PC-9 (cell line): ENCODE results near the gene STEAP1B. TPM values are rescaled to one million over a fixed set of nuclear protein-coding genes. Genes with fewer than 3 reads are reported as not detected.

Experiments used
- BruUV-seq: library from RNA; stranded (reverse); fragments of 400-500 nt; replicated peaks from 2 replicates; lab custom pipeline; 2021; lab: Mats Ljungman, UMichigan
- CTCF ChIA-PET: fragments of 300-600 bp; sonication (Branson Sonifier 250); formaldehyde crosslinking; loops from one replicate; lab custom pipeline; 2022; ENCODE audit warnings: antibody characterized with exemption; lab: Charles Lee
- POLR2A ChIA-PET: fragments of 300-600 bp; sonication (Branson Sonifier 250); formaldehyde crosslinking; loops from one replicate; lab custom pipeline; 2022; ENCODE audit warnings: antibody characterized with exemption; ENCODE audit not compliant: unreplicated experiment; lab: Charles Lee
- DNase-seq, 2 experiments: peaks; one replicate each; pipeline versions ENCODE4 v3.0.0 to v3.0.0-alpha.2; 2015 to 2022; ENCODE audit warnings: mixed read lengths in 1 of 2
- H2AFZ ChIP-seq: fragments of 200-600 bp; sonication (generic); 2 replicates; pipeline ENCODE4 v1.8.1; 2017; ENCODE audit warnings: antibody characterized with exemption
- H3F3A ChIP-seq: fragments of 200-600 bp; sonication (generic); 2 replicates; pipeline ENCODE4 v1.8.1; 2017; ENCODE audit warnings: antibody characterized with exemption, mild to moderate bottlenecking, low read depth; ENCODE audit not compliant: insufficient read depth
- H3K27ac ChIP-seq: fragments of 200-600 bp; sonication (generic); 2 replicates; pipeline ENCODE4 v1.6.1; 2016; ENCODE audit warnings: mixed run types
- H3K27me3 ChIP-seq: fragments of 200-600 bp; sonication (generic); 2 replicates; pipeline ENCODE4 v1.6.1; 2016; ENCODE audit warnings: low read depth, mixed run types; ENCODE audit not compliant: insufficient read depth
- H3K36me3 ChIP-seq: fragments of 200-600 bp; sonication (generic); 2 replicates; pipeline ENCODE4 v1.6.1; 2016; ENCODE audit warnings: low read depth, mixed run types
- H3K4me1 ChIP-seq: fragments of 200-600 bp; sonication (generic); replicated peaks from 2 replicates; pipeline ENCODE4 v1.6.1; 2016; ENCODE audit warnings: mixed run types; ENCODE audit not compliant: insufficient read depth
- H3K4me2 ChIP-seq: fragments of 200-600 bp; sonication (generic); 2 replicates; pipeline ENCODE4 v1.6.1; 2017; ENCODE audit warnings: mixed run types
- H3K4me3 ChIP-seq: fragments of 200-600 bp; sonication (generic); 2 replicates; pipeline ENCODE4 v1.6.1; 2016; ENCODE audit warnings: mixed run types
- H3K79me2 ChIP-seq: fragments of 200-600 bp; sonication (generic); 2 replicates; pipeline ENCODE4 v1.6.1; 2017; ENCODE audit warnings: low read depth, mixed run types
- H3K9me2 ChIP-seq: fragments of 200-600 bp; sonication (generic); 2 replicates; pipeline ENCODE4 v1.8.1; 2017; ENCODE audit warnings: mild to moderate bottlenecking; ENCODE audit not compliant: insufficient read depth
- H3K9me3 ChIP-seq: fragments of 200-600 bp; sonication (generic); 2 replicates; pipeline ENCODE4 v1.8.1; 2016; ENCODE audit warnings: low read depth; ENCODE audit not compliant: insufficient read depth
- H4K20me1 ChIP-seq: fragments of 200-600 bp; sonication (generic); 2 replicates; pipeline ENCODE4 v1.8.1; 2017; ENCODE audit not compliant: insufficient read depth
- EZH2 ChIP-seq: fragments of 200-600 bp; sonication (generic); IDR thresholded peaks from 2 replicates; pipeline ENCODE4 v1.8.0; 2017; ENCODE audit warnings: antibody characterized with exemption, low read depth
- intact Hi-C: fragments of 100-400 bp; cut with micrococcal nuclease; formaldehyde crosslinking; loops from one replicate; pipeline ENCODE4 v1.10.0; 2022; ENCODE audit not compliant: unreplicated experiment
- total RNA-seq: library from RNA; stranded (reverse); gene quantifications from 2 replicates; pipeline ENCODE4 v1.2.3, GENCODE V29; 2021
- TF ChIP-seq, protein P1 (sequence below): fragments of 200-600 bp; sonication (generic); conservative IDR thresholded peaks from 2 replicates; pipeline ENCODE4 v1.6.1; 2017; ENCODE audit warnings: mixed run types, antibody characterized with exemption, mild to moderate bottlenecking, moderate library complexity

Gene STEAP1B
- total RNA-seq, 1 experiment from 2014 or later = 0.35 TPM

DNA sequence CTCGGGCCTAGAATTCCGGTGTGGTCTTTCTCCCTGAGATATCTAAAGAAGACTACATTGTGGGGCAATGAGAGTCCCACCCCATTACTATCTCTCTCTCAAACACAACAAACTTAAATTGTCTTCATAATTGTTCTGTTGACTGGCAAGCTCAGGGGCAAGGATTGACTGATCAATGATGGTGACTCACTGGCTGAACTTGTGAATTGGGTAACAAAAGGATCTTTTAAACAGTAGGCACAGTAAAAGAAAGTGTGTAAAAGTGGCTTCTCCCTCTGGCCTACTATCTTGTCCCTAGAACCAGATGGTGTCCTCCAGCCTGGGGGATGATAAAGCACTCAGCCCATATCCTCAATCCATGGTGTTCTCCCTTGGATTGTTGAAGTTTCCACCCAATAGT lies 80.0 kb downstream of the STEAP1B start:
- POLR2A ChIA-PET = no interaction called here
- no peak overlapping the region for H3K27ac ChIP-seq
- intact Hi-C loops = no loop called here
- H3K4me2 ChIP-seq = no peak overlapping the region
- TF ChIP-seq EZH2 = no peak
- TF ChIP-seq, protein P1, sequence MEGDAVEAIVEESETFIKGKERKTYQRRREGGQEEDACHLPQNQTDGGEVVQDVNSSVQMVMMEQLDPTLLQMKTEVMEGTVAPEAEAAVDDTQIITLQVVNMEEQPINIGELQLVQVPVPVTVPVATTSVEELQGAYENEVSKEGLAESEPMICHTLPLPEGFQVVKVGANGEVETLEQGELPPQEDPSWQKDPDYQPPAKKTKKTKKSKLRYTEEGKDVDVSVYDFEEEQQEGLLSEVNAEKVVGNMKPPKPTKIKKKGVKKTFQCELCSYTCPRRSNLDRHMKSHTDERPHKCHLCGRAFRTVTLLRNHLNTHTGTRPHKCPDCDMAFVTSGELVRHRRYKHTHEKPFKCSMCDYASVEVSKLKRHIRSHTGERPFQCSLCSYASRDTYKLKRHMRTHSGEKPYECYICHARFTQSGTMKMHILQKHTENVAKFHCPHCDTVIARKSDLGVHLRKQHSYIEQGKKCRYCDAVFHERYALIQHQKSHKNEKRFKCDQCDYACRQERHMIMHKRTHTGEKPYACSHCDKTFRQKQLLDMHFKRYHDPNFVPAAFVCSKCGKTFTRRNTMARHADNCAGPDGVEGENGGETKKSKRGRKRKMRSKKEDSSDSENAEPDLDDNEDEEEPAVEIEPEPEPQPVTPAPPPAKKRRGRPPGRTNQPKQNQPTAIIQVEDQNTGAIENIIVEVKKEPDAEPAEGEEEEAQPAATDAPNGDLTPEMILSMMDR = no peak
- H3K27me3 ChIP-seq = no peaks in the 10 kb centered on the region
- no peaks in the 10 kb centered on the region for H3F3A ChIP-seq
- H2AFZ ChIP-seq = no peak overlapping the region
- H3K36me3 ChIP-seq = no peaks in the 10 kb centered on the region
- H3K4me3 ChIP-seq = no peak overlapping the region
- H3K79me2 ChIP-seq = no peaks in the 10 kb centered on the region
- no TSS peak for BruUV-seq
- no peaks in the 10 kb centered on the region for H3K9me2 ChIP-seq
- no peaks in the 10 kb centered on the region for H3K9me3 ChIP-seq
- H3K4me1 ChIP-seq = no peaks in the 10 kb centered on the region
- CTCF ChIA-PET = no interaction called here
- no peaks in the 10 kb centered on the region for H4K20me1 ChIP-seq
- no peak for DNase-seq

DNA sequence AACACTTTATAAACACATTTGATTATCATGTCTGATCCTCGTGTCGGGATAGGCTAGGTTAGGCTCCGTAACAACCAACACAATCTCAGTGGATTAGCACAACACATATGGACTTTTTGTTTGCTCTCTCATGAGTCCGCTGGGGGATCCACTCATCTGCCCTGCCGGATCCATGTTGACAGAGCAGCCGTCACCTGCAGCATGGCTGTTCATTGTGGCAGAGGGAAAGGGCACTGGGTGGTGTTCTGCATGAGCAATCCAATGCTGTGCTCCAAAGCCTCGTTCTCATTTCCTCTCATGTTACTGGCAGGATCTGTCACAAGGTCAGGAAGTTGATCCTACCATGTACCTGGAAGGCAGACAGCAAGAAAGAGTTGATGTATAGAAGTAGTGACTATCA lies 80.5 kb downstream of the STEAP1B start:
- POLR2A ChIA-PET = no interaction called here
- Histone ChIP-seq H3F3A (no peaks in the 10 kb centered on the region), H3K27me3 (no peaks in the 10 kb centered on the region), H3K4me3 (no peak overlapping the region), H3K9me3 (no peaks in the 10 kb centered on the region), H4K20me1 (no peaks in the 10 kb centered on the region), H3K36me3 (no peaks in the 10 kb centered on the region), H2AFZ (no peak overlapping the region), H3K79me2 (no peaks in the 10 kb centered on the region), H3K9me2 (no peaks in the 10 kb centered on the region), H3K27ac (no peak overlapping the region), H3K4me1 (no peaks in the 10 kb centered on the region), H3K4me2 (no peak overlapping the region)
- no peak for DNase-seq
- CTCF ChIA-PET = no interaction called here
- intact Hi-C loops = no loop called here
- no TSS peak for BruUV-seq
- TF ChIP-seq EZH2 = no peak
- TF ChIP-seq, protein P1 = no peak

DNA sequence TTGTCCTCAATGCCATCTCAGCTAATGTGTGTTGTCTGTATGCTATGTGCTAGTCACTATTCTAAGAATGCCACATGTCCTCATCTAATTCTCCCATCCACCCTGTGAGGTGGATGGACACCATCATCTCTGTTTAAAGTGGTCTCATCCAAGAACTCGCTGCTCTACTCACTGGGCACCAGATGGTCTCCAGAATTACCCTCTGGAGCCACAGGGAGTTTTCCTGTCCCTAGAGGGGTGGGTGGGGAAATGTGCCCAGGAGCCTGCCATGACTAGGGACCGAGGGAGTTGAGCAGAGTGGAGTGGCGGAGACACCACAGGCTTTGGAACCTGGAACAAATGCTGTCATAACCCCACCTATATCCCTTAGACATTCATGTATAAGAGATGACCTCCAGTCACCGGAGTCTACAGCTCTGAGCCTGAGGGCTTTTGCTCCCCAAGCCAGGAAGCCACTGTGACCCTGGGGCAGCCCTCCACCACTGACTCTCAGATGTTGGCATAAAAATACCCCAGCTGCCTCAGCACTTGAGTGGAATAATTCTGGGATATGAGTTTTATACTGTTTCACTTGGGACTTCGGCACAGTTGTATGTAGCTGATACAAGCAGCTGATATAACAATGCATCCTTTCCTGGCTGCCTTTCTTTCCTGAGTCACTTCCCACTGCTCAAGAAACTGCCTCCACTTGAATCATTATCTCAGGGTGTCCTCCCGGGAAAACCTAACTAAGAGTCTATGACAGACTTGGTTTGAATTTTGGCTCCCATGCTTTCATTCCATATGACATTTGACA lies 81.5 kb downstream of the STEAP1B start:
- POLR2A ChIA-PET = no interaction called here
- Histone ChIP-seq H3K27me3 (no peaks in the 10 kb centered on the region), H3K4me2 (no peak overlapping the region), H3K79me2 (no peaks in the 10 kb centered on the region), H3K9me3 (no peaks in the 10 kb centered on the region), H3K27ac (no peak overlapping the region), H3K4me1 (no peaks in the 10 kb centered on the region), H3K36me3 (no peaks in the 10 kb centered on the region), H3K4me3 (no peak overlapping the region), H2AFZ (no peak overlapping the region), H3F3A (no peaks in the 10 kb centered on the region), H3K9me2 (no peaks in the 10 kb centered on the region), H4K20me1 (no peaks in the 10 kb centered on the region)
- no peak for DNase-seq
- BruUV-seq = no TSS peak
- no peak for TF ChIP-seq EZH2
- TF ChIP-seq, protein P1 = no peak
- CTCF ChIA-PET = no interaction called here
- intact Hi-C loops = no loop called here
